GM21423 (cell line): Measurements from ENCODE around the gene POLRMT.

Experiments
- ATAC-seq: cut with Tn5 transposase; IDR thresholded peaks from one replicate; pipeline ENCODE4 v1.9.1; 2021; ENCODE audit warnings: mild to moderate bottlenecking, moderate library complexity; ENCODE audit not compliant: unreplicated experiment

Gene POLRMT

GRCh38 chr19:648305-648704 lies 15.0 kb upstream of the POLRMT start:
- no peak for ATAC-seq

GRCh38 chr19:647566-648284 lies 14.4 kb upstream of the POLRMT start:
- no peak for ATAC-seq

DNA sequence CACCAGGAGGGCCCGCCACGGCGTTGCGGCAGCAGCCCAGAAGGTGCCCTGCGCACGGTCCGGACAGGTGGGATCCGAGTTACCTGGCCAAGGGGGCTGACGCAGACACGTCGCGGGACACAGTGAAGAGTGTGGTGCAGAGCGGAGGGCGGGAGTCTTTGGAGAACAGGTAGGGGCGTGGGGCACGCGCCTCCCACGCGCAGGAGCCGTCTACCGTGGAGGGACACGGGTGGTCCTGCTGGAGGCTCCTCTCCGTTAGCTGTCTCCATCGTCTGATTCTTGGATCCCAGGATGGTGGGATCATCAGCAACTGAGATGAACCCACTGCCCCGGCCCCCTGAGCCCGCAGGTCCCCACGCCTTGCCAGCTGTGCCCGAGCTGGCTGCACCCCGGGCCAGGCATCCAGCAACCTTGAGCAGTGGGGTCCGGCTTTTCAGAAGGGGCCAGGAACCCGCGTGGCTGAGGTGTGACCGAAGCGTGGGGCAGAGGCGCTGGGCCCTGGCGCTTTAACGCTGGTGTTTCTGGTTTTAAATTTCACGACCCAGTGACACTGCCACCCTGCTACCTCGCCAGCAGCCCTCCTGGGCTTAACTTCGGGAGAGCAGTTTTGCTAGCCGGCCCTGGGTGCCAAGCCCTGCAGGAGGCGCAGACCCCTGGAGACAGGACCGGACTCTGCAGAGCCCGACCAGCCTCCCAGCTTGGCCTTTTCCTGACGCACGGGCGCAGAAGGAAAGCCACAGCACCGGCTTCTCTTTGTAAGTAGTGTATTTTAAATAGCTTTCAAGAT lies 13.6 kb upstream of the POLRMT start:
- ATAC-seq = no peak

- ATAC-seq = no peak
Measured at GRCh38 chr19:645912-646778, 12.8 kb upstream of the POLRMT start.

DNA sequence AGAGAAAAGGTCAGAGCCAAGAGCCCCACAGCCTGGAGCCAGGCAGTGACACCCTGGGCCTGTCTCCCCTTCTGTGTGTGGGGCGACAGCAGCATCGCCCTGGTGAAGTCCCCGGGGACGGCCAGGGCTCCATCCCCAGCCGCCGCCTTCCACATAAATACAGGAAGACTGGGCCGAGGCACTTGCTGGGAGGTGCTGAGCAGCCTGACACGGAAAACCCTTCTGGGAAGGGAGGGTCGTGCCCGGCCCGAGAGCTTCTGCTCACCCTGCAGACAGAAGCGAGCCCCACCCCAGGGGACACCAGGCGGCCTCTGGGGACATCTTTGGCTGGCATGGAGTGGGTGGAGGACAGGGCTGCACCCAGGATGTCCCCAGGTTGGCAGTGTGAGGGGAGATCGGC lies 11.5 kb upstream of the POLRMT start:
- ATAC-seq = no peak

- ATAC-seq = no peak
Measured at GRCh38 chr19:644363-644762, 11.0 kb upstream of the POLRMT start.

DNA sequence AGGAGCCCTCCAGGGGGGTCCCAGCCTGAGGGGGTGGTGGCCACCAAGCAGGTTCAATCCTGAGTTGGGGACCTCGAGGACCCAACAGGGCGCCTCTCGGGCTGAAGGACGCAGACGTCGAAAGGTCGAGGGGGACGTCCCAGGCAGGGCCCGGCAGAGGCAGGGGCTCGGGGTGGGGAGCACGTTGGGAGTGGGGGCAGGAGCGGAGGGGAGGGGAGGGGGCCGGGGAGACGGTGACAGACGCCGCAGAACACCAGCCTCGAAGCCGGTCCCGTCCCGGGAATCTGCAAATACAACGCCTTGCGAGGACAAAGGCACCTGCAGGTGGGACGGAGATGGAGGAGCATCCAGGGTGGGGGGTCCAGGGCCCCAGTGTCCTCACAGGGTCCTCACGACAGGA lies 10.4 kb upstream of the POLRMT start:
- ATAC-seq = no peak

- ATAC-seq = no peak
Measured at GRCh38 chr19:642767-643727, 9.7 kb upstream of the POLRMT start.

GRCh38 chr19:641702-642101 lies 8.4 kb upstream of the POLRMT start:
- ATAC-seq = no peak

DNA sequence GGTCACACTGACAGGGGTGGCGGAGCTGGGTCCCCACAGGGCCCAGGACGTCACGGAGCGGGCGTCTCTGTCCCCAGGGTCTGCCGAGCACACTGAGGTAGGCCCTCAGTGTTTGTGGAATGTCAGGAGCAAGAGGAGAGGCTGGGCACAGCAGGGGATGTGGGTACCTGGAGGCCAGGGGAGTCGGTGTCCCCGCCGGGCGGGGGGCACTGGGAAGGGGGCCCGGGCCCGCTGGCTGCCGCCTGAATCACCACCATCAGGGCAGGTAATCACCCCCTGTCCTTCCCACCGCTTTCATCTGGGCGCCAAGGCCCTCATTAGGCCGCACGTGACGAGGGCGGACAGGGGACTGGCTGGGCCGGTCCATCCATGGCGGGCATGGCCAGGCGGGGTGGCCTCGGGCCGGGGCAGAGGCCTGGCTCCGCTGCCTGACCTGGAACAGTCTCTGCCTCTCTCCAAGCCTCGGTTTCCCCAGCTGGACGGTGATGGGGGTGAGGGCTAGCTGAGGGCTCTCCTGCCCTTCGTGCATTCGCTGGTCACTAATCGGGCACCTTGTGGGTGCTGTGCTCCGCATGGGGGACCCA lies 7.4 kb upstream of the POLRMT start:
- no peak for ATAC-seq

DNA sequence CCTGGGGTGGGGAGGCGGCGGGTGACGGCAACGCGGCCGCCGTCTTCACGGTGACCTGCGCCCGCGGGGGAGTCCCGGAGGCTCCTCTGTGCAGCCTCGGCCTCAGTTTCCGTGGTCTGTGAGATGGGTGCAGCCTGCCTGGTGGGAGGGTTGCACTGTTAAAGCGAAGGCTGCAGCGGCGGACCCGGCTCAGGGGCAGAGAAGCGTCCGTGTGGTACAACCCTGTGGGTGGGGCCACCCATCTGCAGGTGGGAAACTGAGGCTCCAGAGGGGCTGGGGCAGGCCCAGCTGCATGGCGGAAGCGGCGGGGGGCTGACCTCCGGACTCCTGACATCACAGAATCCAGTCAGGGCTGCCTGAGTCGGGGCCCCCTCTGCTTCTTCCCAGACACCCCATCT lies 6.8 kb upstream of the POLRMT start:
- peak; percentile 5 for ATAC-seq

DNA sequence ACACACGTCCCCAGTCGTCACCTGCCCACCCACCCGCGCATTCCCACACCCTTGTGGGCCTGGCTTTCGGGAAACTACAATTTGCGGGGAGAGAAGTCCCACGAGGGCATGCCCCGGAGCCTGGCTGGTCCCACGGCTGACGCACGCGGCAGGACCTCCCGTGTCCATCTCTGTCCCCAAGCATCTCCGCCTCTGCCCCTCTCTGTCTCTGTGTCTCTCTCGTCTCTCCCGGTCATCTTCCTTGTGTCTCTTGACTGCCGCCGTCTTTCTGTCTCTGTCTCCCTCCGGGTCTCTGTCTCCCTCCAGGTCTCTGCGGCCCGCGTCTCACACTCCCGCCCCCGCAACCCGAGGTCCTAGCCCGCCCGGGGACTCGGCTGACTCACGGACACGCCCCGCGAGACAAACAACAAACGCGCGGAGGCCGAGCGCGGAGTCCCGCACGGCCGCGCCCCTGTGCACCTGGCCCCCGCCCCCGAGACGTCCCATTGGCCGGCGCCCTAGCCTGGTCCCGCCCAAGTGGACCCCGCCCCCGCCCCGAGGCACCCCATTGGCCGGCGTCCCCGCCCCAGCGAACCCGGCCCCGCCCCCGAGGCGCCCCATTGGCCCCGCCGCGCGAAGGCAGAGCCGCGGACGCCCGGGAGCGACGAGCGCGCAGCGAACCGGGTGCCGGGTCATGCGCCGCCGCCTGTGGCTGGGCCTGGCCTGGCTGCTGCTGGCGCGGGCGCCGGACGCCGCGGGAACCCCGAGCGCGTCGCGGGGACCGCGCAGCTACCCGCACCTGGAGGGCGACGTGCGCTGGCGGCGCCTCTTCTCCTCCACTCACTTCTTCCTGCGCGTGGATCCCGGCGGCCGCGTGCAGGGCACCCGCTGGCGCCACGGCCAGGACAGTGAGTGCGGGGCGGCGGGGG lies 6.2 kb upstream of the POLRMT start, which contains the start of gene FGF22:
FGF22 (plus strand) TSS at position 627 of the 908 bp plus-strand sequence; CDS start at position 674, 47 bp downstream.
- ATAC-seq = peak; percentile 61

- no peak for ATAC-seq
Measured at GRCh38 chr19:638906-639252, 5.5 kb upstream of the POLRMT start.

GRCh38 chr19:634975-635652 lies 1.8 kb upstream of the POLRMT start:
- ATAC-seq = no peak

DNA sequence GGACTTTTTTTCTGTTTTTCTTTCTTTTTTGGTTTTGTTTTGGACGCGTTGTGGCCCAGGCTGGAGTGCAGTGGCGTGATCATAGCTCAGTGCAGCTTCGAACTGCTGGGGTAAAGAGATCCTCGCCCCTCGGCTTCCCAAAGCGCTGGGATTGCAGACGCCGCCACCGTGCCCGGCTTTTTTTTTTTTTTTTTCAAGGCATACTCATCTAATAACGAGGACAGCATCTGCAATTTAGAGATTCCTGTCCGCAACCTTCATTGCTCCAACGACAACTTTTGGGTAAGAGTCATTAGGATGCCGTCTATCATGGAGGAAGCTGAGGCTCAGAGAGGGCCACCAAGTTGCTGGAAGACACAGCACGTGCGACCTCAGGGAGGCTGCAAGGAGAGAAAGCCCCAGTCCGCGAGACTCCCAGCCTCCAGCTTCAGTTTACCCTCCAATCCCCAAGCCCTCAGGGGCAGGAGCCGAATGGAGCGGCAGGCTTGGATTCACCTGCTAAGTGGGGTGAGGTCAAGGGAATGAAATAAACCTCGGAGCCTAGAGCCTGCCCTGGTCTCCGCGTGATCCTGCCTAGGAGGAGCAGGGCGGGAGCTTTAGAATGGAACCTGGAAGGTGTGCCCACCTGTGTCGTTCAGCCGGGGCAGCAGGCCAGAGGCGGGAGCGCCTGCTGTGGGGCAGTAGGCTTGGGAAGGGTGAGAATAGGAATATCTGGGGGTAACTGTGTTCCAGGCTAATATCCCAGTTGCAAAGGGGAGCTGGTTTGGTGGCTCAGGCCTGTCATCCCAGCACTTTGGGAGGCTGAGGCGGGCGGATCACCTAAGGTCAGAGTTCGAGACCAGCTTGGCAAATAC lies 676 bp upstream of the POLRMT start:
- ATAC-seq = no peak

GRCh38 chr19:632579-633067 lies 714 bp downstream of the POLRMT start:
- ATAC-seq = peak; percentile 8
